ENCODE results near the gene EMC10. TPM values are rescaled to one million over a fixed set of nuclear protein-coding genes. Genes with fewer than 3 reads are reported as not detected.

EMC10 gene
- total RNA-seq, 1 donor from 2014 or later = 274 TPM

GRCh38 chr19:50431343-50432220 is 44.7 kb upstream of the EMC10 start:
- H3K4me3 ChIP-seq (ENCODE audit: low read depth, low read length) = peak overlapping the region; percentile 57
- no peak for DNase-seq (ENCODE audit: low read depth)
- H3K27me3 ChIP-seq (ENCODE audit: control insufficient read depth, insufficient read depth, low read length) = peaks cover 46% of the 10 kb centered on the region
- no peak for TF ChIP-seq CTCF (IDR thresholded peaks at IDR 0.05; ENCODE audit: insufficient read depth, low read length, poor library complexity, severe bottlenecking)
- no peaks in the 10 kb centered on the region for H3K36me3 ChIP-seq (ENCODE audit: control insufficient read depth, insufficient read depth, low read length)

GRCh38 chr19:50432221-50433028 is 43.9 kb upstream of the EMC10 start, which contains the start of gene MYBPC2:
Gene MYBPC2, plus strand, starts transcription at chr19:50432892. Its CDS starts 62 bp downstream, at chr19:50432954.
- Histone ChIP-seq H3K36me3 (ENCODE audit: control insufficient read depth, insufficient read depth, low read length) (no peaks in the 10 kb centered on the region), H3K4me3 (ENCODE audit: low read depth, low read length) (peak within 1 kb of the TSS; percentile 57), H3K27me3 (ENCODE audit: control insufficient read depth, insufficient read depth, low read length) (peaks cover 48% of the 10 kb centered on the region)
- no peak for DNase-seq (ENCODE audit: low read depth)
- no peak for TF ChIP-seq CTCF (IDR thresholded peaks at IDR 0.05; ENCODE audit: insufficient read depth, low read length, poor library complexity, severe bottlenecking)

GRCh38 chr19:50433201-50434180 is 42.8 kb upstream of the EMC10 start:
- H3K36me3 ChIP-seq (ENCODE audit: control insufficient read depth, insufficient read depth, low read length) = no peaks in the 10 kb centered on the region
- no peak overlapping the region for H3K4me3 ChIP-seq (ENCODE audit: low read depth, low read length)
- DNase-seq (ENCODE audit: low read depth) = no peak
- no peak for TF ChIP-seq CTCF (IDR thresholded peaks at IDR 0.05; ENCODE audit: insufficient read depth, low read length, poor library complexity, severe bottlenecking)
- peaks cover 41% of the 10 kb centered on the region for H3K27me3 ChIP-seq (ENCODE audit: control insufficient read depth, insufficient read depth, low read length)

GRCh38 chr19:50434525-50434924 is 41.8 kb upstream of the EMC10 start:
- TF ChIP-seq CTCF (IDR thresholded peaks at IDR 0.05; ENCODE audit: insufficient read depth, low read length, poor library complexity, severe bottlenecking) = no peak
- DNase-seq (ENCODE audit: low read depth) = no peak
- no peak overlapping the region for H3K4me3 ChIP-seq (ENCODE audit: low read depth, low read length)

GRCh38 chr19:50435221-50435620 is 41.1 kb upstream of the EMC10 start:
- H3K36me3 ChIP-seq (ENCODE audit: control insufficient read depth, insufficient read depth, low read length) = no peaks in the 10 kb centered on the region
- no peak for TF ChIP-seq CTCF (IDR thresholded peaks at IDR 0.05; ENCODE audit: insufficient read depth, low read length, poor library complexity, severe bottlenecking)
- H3K4me3 ChIP-seq (ENCODE audit: low read depth, low read length) = no peak overlapping the region
- no peak for DNase-seq (ENCODE audit: low read depth)
- peaks cover 35% of the 10 kb centered on the region for H3K27me3 ChIP-seq (ENCODE audit: control insufficient read depth, insufficient read depth, low read length)

More at GRCh38 chr19:50434525-50434924, 41.8 kb upstream of the EMC10 start:
- no peaks in the 10 kb centered on the region for H3K36me3 ChIP-seq (ENCODE audit: control insufficient read depth, insufficient read depth, low read length)
- H3K27me3 ChIP-seq (ENCODE audit: control insufficient read depth, insufficient read depth, low read length) = peaks cover 39% of the 10 kb centered on the region

Measured in kidney epithelial cell (primary cell).